GM23248 (cell line): ENCODE measurements around the gene CXCL1. TPM values are rescaled to one million over a fixed set of nuclear protein-coding genes. Genes with fewer than 3 reads are reported as not detected.

ENCODE experiments used
- DNase-seq: peaks from one replicate; pipeline ENCODE4 v3.0.0-alpha.2; 2015
- H2AFZ ChIP-seq: fragments of 200-600 bp; sonication (generic); 2 replicates; pipeline ENCODE4 v1.6.1; 2016; ENCODE audit warnings: antibody characterized with exemption
- H3F3A ChIP-seq: fragments of 200-600 bp; sonication (generic); 2 replicates; pipeline ENCODE4 v1.6.1; 2016; ENCODE audit warnings: mild to moderate bottlenecking, antibody characterized with exemption, mixed run types; ENCODE audit not compliant: insufficient read depth
- H3K27ac ChIP-seq: fragments of 200-600 bp; sonication (generic); 2 replicates; pipeline ENCODE4 v1.5.1; 2016; ENCODE audit warnings: mild to moderate bottlenecking
- H3K27me3 ChIP-seq: fragments of 200-600 bp; sonication (generic); replicated peaks from 2 replicates; pipeline ENCODE4 v1.6.1; 2016; ENCODE audit warnings: mild to moderate bottlenecking; ENCODE audit not compliant: insufficient read depth
- H3K36me3 ChIP-seq: fragments of 200-600 bp; sonication (generic); 2 replicates; pipeline ENCODE4 v1.6.1; 2016; ENCODE audit warnings: low read depth, mild to moderate bottlenecking
- H3K4me1 ChIP-seq: fragments of 200-600 bp; sonication (generic); 2 replicates; pipeline ENCODE4 v1.6.1; 2016; ENCODE audit warnings: mild to moderate bottlenecking; ENCODE audit not compliant: insufficient read depth
- H3K4me2 ChIP-seq: fragments of 200-600 bp; sonication (generic); one replicate; pipeline ENCODE4 v1.6.1; 2016; ENCODE audit warnings: mild to moderate bottlenecking; ENCODE audit not compliant: unreplicated experiment
- H3K4me3 ChIP-seq: fragments of 200-600 bp; sonication (generic); 2 replicates; pipeline ENCODE4 v1.5.1; 2016; ENCODE audit warnings: mild to moderate bottlenecking
- H3K79me2 ChIP-seq: fragments of 200-600 bp; sonication (generic); 2 replicates; pipeline ENCODE4 v1.6.1; 2016; ENCODE audit warnings: mild to moderate bottlenecking; ENCODE audit not compliant: insufficient read depth
- H3K9ac ChIP-seq: fragments of 200-600 bp; sonication (generic); 2 replicates; pipeline ENCODE4 v1.6.1; 2016; ENCODE audit warnings: mild to moderate bottlenecking
- H3K9me2 ChIP-seq: fragments of 200-600 bp; sonication (generic); 2 replicates; pipeline ENCODE4 v1.6.1; 2016; ENCODE audit warnings: mixed run types, mild to moderate bottlenecking, moderate library complexity; ENCODE audit not compliant: insufficient read depth
- H3K9me3 ChIP-seq: fragments of 200-600 bp; sonication (generic); one replicate; pipeline ENCODE4 v1.6.1; 2017; ENCODE audit warnings: low read depth
- H4K20me1 ChIP-seq: fragments of 200-600 bp; sonication (generic); 2 replicates; pipeline ENCODE4 v1.6.0; 2016; ENCODE audit not compliant: insufficient read depth
- EZH2 ChIP-seq: fragments of 200-600 bp; sonication (generic); IDR thresholded peaks from 2 replicates; pipeline ENCODE4 v1.6.1; 2018; ENCODE audit warnings: antibody characterized with exemption, mild to moderate bottlenecking; ENCODE audit not compliant: insufficient read depth, poor library complexity, severe bottlenecking
- EZH2phosphoT487 ChIP-seq: fragments of 200-600 bp; sonication (generic); IDR thresholded peaks from 2 replicates; pipeline ENCODE4 v1.6.1; 2018; ENCODE audit warnings: antibody characterized with exemption, moderate library complexity, mild to moderate bottlenecking, low read depth; ENCODE audit not compliant: insufficient read depth
- WGBS, 2 experiments: methylation state at CpG; one replicate each; pipeline ENCODE4 v1.1.6; 2015 to 2017; ENCODE audit warnings: low lambda C conversion rate in 2 of 2, low coverage in 1 of 2; ENCODE audit errors: missing lambda C conversion rate in 2 of 2; 5-methylcytosine and 5-hydroxymethylcytosine counted together
- in situ Hi-C: fragments of 300-500 bp; cut with MboI; formaldehyde crosslinking; loops from 2 replicates; pipeline ENCODE4 v1.15.0; 2020
- polyA plus RNA-seq: library from polyadenylated mRNA; unstranded; fragments of >200 nt; fragmentation: Nextera tagmentation; extraction: Ambion mirVana; gene quantifications from 2 replicates; pipeline ENCODE4 v1.2.1, GENCODE V29; 2016
- total RNA-seq: library from RNA; depleted of rRNA; stranded (reverse); fragments of >200 nt; shearing (Covaris generic); gene quantifications from 2 replicates; pipeline ENCODE4 v1.2.3, GENCODE V29; 2014

CXCL1 gene
- total and polyA plus RNA-seq, 2 experiments from 2014 or later, result 12.6 to 14.8 TPM

- H3K9me2 ChIP-seq, result no peaks in the 10 kb centered on the region
- no peaks in the 10 kb centered on the region for H3K9me3 ChIP-seq
- peaks cover 25% of the 10 kb centered on the region for H3K4me1 ChIP-seq
- no peaks in the 10 kb centered on the region for H3K79me2 ChIP-seq
- H2AFZ ChIP-seq, result no peak overlapping the region
- in situ Hi-C loops, result no loop called here
- no peaks in the 10 kb centered on the region for H3K36me3 ChIP-seq
- H3K9ac ChIP-seq, result no peak overlapping the region
- TF ChIP-seq EZH2phosphoT487 (no peak), EZH2 (no peak)
- no peaks in the 10 kb centered on the region for H3K27me3 ChIP-seq
- no peak overlapping the region for H3K4me2 ChIP-seq
- peaks cover 24% of the 10 kb centered on the region for H3F3A ChIP-seq
- no peaks in the 10 kb centered on the region for H4K20me1 ChIP-seq
- no peak for DNase-seq
- H3K27ac ChIP-seq, result no peak overlapping the region
- no peak overlapping the region for H3K4me3 ChIP-seq
Observed at GRCh38 chr4:73842696-73843095, 26.5 kb upstream of the CXCL1 start.

GRCh38 chr4:73843369-73843768 lies 25.8 kb upstream of the CXCL1 start:
- peaks cover 24% of the 10 kb centered on the region for H3F3A ChIP-seq
- no peak overlapping the region for H3K4me2 ChIP-seq
- TF ChIP-seq EZH2phosphoT487 (no peak), EZH2 (no peak)
- in situ Hi-C loops, result no loop called here
- no peaks in the 10 kb centered on the region for H3K9me2 ChIP-seq
- H3K9me3 ChIP-seq, result no peaks in the 10 kb centered on the region
- peak; percentile 38 for DNase-seq
- no peak overlapping the region for H3K9ac ChIP-seq
- H4K20me1 ChIP-seq, result no peaks in the 10 kb centered on the region
- H3K4me1 ChIP-seq, result peaks cover 25% of the 10 kb centered on the region
- H3K36me3 ChIP-seq, result no peaks in the 10 kb centered on the region
- no peaks in the 10 kb centered on the region for H3K27me3 ChIP-seq
- no peak overlapping the region for H3K4me3 ChIP-seq
- H2AFZ ChIP-seq, result no peak overlapping the region
- no peaks in the 10 kb centered on the region for H3K79me2 ChIP-seq
- H3K27ac ChIP-seq, result 0 out of 2 replicates have a peak overlapping the region, but pooled peaks have one; percentile 10

- H3K4me3 ChIP-seq, result no peak overlapping the region
- no peaks in the 10 kb centered on the region for H3K79me2 ChIP-seq
- no peaks in the 10 kb centered on the region for H3K9me2 ChIP-seq
- in situ Hi-C loops, result no loop called here
- peak; percentile 85 for DNase-seq
- H4K20me1 ChIP-seq, result no peaks in the 10 kb centered on the region
- H3K4me1 ChIP-seq, result peaks cover 25% of the 10 kb centered on the region
- TF ChIP-seq EZH2phosphoT487 (peak; percentile 82; the same call in 1 of the 2 replicates), EZH2 (no peak)
- no peak overlapping the region for H3K9ac ChIP-seq
- WGBS, 2 experiments, result 1 to 2% methylated on average over 3 of the region's 3 CpGs
- H3K36me3 ChIP-seq, result no peaks in the 10 kb centered on the region
- peak overlapping the region; percentile 10 for H3K27ac ChIP-seq
- H3K27me3 ChIP-seq, result no peaks in the 10 kb centered on the region
- peak overlapping the region; percentile 37 for H3K4me2 ChIP-seq
- peaks cover 24% of the 10 kb centered on the region for H3F3A ChIP-seq
- no peaks in the 10 kb centered on the region for H3K9me3 ChIP-seq
- no peak overlapping the region for H2AFZ ChIP-seq
Observed at GRCh38 chr4:73844345-73844744, 24.8 kb upstream of the CXCL1 start.

GRCh38 chr4:73844806-73845205 lies 24.4 kb upstream of the CXCL1 start:
- in situ Hi-C loops, result no loop called here
- Histone ChIP-seq H3K9me2 (no peaks in the 10 kb centered on the region), H3K4me2 (peak overlapping the region; percentile 37), H3K79me2 (no peaks in the 10 kb centered on the region), H3K4me3 (no peak overlapping the region), H3K9me3 (no peaks in the 10 kb centered on the region), H3K9ac (no peak overlapping the region), H4K20me1 (no peaks in the 10 kb centered on the region), H3K27ac (peak overlapping the region; percentile 4; the same call in 1 of the 2 replicates), H3K36me3 (no peaks in the 10 kb centered on the region), H3K4me1 (peaks cover 25% of the 10 kb centered on the region), H2AFZ (no peak overlapping the region), H3K27me3 (no peaks in the 10 kb centered on the region), H3F3A (peaks cover 24% of the 10 kb centered on the region)
- WGBS, 2 experiments, result 90 to 94% methylated on average over 2 of the region's 2 CpGs
- no peak for DNase-seq
- TF ChIP-seq EZH2 (no peak), EZH2phosphoT487 (no peak)

GRCh38 chr4:73847526-73848182 lies 21.5 kb upstream of the CXCL1 start:
- in situ Hi-C loops, result no loop called here
- Histone ChIP-seq H3F3A (peaks cover 12% of the 10 kb centered on the region), H2AFZ (no peak overlapping the region), H3K9me2 (no peaks in the 10 kb centered on the region), H3K79me2 (no peaks in the 10 kb centered on the region), H4K20me1 (no peaks in the 10 kb centered on the region), H3K27ac (no peak overlapping the region), H3K36me3 (no peaks in the 10 kb centered on the region), H3K4me3 (no peak overlapping the region), H3K4me2 (no peak overlapping the region), H3K9ac (no peak overlapping the region), H3K27me3 (no peaks in the 10 kb centered on the region), H3K4me1 (peaks cover 19% of the 10 kb centered on the region), H3K9me3 (no peaks in the 10 kb centered on the region)
- no peak for DNase-seq
- TF ChIP-seq EZH2, result no peak
- TF ChIP-seq EZH2phosphoT487, result no peak
- 98 to 99% methylated on average over 3 of the region's 3 CpGs for WGBS, 2 experiments
